H54 (cell line): ENCODE data around the gene KAT7.
"Not testable (repeated sequence)": the region's sequence is repeated elsewhere in the genome, so short reads cannot be mapped to it uniquely, and the experiment has no call there.

ENCODE experiments used
- DNase-seq: peaks from one replicate; pipeline ENCODE4 v3.0.0; 2011; ENCODE audit warnings: low spot score, mixed read lengths; ENCODE audit not compliant: insufficient read length
- FAIRE-seq: peaks from 3 replicates; lab custom pipeline; 2011; peaks lifted over from hg19 to GRCh38; lab: Jason Lieb, UNC
- POLR2A ChIP-seq: IDR thresholded peaks from 2 replicates; pipeline ENCODE4 v1.6.1; 2011; ENCODE audit warnings: low read depth, mild to moderate bottlenecking, low read length

KAT7 gene

DNA sequence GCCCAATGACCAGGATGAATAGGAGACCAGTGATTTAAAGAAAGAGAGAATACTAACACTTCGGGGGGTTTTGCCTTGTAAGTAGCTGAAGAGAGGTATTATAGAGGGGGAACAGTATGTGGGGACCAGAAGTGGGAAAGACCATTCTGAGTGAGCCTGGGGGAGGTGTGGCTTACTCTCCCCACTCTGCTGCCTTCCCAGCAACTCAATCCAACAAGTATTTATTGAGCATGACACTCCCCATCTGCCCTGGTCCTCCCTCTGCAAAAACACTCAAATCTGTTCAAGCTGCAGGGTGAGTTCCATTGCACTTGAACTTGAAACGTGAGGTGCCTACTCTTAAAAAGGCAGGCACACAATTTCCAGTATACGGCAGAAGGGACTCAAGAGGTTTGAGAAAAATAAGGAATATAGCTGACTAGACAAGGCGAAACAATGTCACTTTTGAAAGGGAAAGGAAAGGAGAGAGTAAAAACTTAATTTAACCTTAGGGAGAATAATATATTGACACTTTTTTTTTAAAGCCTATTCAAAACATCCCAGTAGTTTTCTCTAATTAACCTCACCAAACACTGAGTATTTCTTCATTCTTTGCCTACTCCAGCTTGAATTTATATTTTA, 32.7 kb upstream of the KAT7 start:
- TF ChIP-seq POLR2A, result no peak
- DNase-seq (no peak), FAIRE-seq (no peak)

DNA sequence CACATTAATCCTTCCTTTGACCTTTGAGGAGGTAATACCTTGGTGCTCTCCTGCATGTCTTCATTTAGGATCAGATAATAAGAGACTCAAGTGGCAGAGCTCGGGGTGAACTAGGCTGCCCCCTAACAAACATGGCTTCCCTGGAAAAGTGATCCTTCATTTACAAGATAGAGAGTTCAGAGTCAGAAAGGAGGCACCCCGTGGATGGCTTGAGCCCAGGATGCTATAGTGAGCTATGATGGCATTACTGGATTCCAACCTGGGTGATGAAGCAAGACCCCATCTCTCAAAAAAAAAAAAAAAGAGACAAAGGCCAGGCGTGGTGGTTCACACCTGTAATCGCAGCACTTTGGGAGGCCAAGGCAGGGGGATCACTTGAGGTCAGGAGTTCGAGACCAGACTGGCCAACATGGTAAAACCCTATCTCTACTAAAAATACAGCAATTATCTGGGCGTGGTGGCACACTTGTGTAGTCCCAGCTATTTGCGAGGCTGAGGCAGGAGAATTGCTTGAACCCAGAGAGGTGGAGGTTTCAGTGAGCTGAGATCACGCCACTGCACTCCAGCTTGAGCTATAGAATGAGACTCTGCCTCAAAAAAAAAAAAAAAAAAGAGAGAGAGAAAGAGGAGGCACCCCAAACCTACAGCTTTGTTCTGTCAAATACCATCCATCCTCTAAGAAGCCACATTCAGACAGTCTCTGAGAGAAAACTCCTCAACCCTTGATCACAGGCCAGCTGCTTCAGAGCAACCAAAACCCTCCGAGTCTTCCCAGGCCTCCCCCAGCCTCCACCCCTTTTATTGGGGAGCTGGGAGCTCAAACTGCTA, 31.9 kb upstream of the KAT7 start:
- TF ChIP-seq POLR2A, result no peak
- FAIRE-seq (no peak), DNase-seq (no peak)

DNA sequence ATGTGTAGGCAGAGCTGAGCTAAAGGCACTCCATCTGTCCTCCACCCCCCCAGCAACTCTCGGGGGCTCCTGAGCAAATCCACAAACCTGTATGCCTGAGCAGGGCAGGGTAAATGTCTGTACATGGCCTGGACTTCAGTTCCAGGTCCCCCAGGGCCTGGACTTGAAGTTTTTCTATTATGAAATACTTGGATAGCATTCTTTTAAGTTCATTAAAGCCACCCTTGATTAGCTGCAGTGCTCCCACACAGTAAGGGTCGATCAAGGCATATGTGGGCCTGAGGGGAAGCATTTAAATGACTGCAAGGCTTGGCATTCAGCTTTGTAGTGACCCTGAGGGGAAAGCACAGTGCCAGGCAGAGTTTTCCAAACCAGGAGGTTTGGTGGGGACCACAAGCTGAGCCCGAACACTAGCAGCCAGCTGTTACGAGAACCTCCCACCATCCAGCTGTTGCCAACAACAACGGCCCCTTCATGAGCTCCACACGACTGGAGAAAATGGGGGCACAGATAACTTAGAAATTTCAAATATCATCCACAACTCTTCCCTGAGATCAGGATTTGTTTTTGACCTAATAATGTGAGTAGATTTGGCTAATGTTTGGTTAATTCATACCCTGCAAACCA, 31.2 kb upstream of the KAT7 start:
- FAIRE-seq (no peak), DNase-seq (no peak)
- no peak for TF ChIP-seq POLR2A

DNA sequence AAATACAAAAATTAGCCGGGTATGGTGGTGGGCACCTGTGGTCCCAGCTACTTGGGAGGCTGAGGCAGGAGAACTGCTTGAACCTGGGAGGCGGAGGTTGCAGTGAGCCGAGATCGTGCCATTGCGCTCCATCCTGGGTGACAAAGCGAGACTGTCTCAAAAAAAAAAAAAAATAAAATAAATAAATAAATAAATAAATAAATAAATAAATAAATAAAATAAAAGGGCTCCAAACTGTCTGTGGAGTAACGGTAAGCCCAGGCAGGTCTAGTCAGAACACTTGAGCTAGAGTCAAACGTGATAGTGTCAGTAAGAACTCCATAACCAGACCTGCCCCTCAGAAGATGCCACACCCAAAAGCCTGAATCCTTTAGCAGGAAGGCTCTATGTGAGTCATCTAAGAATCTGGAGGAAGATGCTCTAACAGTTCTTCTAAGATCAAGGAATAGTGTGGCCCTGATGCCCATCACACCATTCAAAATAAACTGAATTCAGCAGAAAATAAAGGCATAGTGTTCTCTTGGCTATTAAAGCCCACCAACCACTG, 29.9 kb upstream of the KAT7 start:
- not testable (repeated sequence) for FAIRE-seq

DNA sequence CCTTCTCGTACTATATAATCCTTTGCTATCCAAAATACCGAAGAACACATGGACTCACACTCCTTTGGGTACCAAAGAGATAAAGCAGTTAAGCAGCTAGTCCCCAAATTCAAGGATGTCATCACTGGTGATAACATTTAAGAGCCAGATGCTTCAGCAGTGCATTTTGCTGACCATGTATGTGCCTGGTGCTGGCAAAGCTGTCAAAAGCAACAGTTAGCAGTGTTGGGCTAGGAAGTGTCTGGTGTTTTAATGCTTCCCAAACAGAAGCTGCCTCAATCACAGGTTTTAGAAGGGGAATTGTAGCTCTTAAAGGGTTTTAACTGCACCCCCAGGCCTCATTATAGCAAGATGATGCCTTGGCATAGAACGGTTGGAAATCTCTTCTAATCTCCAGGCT, 29.3 kb upstream of the KAT7 start:
- TF ChIP-seq POLR2A, result no peak
- DNase-seq, result no peak
- FAIRE-seq, result no peak

More for the DNA sequence above, 29.9 kb upstream of the KAT7 start:
- DNase-seq, result peak; percentile 64

DNA sequence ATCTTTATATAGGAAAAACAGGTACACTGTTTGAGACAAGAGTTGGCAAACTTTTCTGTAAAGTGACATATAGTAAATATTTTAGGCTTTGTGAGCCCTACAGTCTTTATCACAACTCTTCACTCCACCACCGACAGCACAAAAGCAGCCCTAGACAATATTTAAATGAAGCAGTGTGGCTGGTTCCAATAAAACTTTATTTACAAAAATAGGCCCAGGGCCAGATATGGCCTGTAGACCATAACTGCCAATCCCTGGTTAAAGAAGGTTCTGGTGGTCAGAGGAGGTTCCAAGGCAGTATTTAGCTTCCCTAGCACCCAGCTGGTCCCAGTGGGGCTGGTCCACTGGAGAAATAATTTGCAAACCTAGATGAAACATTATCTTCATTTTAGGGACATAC, 28.2 kb upstream of the KAT7 start:
- DNase-seq, result no peak
- TF ChIP-seq POLR2A, result no peak
- FAIRE-seq, result no peak

DNA sequence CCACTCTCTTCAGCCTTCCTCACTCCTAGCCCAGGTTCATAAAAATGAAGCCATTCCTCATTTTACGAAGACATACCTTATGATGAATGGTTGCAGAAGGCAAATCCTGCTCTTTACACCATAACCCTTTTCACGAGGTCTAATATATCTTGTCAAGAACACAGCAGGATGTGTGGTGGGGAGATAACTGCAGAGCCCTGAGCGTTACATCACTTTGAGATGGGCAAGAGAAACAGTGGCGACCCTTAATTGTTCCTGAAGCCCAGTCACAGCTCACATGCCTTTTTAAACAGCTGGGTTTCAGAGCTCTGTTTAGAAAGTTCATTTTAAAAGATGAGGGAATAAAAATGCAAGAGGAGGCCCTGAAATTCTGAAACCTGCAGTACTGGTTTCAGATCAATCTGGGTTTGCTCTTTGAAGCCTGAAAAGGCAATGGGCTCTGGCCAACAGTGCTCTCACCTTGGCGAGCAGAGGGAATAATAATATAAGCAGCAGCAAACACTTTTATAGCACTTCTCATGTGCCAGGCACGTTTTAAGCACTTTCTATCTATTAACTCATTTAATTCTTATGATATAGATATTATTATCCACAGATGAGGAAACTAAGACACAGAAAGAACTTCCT, 27.4 kb upstream of the KAT7 start:
- DNase-seq, result no peak
- TF ChIP-seq POLR2A, result no peak
- no peak for FAIRE-seq

DNA sequence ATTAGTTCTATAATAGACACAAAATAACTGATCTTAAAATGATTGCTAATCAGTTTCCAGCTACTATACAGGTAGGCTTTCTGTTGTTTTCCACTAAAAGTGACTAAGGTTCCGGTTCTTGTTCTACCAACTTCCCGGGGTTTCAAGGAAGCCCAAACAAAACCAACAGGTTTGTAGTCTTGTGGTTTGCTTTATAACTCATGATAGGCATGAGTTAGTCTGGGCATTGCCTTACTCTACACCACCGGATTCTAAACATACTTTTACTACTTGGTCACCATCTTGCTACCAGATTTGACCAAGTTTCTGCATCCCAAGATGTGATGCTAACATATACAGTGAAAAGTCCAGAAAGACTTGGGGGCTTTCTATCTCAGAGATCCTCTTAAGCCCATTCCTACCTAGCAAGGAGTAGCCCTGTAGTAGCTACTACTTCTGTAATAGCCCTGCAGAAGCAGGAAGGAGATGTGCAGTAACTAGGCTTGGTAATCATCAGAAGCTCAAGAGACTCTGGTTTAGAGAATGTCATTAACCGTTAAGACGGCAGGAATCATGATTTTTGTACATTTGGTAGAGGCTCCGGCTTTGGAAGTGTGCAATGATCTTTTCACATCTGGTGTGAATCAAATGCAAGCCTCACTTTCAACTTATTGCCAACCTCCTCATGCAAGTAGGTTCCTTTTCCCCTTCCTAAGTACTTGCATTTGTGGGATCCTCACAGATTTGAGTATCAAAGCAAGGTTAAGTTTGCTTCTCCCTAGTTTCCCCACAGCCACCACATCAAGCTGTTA, 26.1 kb upstream of the KAT7 start:
- no peak for TF ChIP-seq POLR2A
- no peak for DNase-seq
- FAIRE-seq, result no peak

DNA sequence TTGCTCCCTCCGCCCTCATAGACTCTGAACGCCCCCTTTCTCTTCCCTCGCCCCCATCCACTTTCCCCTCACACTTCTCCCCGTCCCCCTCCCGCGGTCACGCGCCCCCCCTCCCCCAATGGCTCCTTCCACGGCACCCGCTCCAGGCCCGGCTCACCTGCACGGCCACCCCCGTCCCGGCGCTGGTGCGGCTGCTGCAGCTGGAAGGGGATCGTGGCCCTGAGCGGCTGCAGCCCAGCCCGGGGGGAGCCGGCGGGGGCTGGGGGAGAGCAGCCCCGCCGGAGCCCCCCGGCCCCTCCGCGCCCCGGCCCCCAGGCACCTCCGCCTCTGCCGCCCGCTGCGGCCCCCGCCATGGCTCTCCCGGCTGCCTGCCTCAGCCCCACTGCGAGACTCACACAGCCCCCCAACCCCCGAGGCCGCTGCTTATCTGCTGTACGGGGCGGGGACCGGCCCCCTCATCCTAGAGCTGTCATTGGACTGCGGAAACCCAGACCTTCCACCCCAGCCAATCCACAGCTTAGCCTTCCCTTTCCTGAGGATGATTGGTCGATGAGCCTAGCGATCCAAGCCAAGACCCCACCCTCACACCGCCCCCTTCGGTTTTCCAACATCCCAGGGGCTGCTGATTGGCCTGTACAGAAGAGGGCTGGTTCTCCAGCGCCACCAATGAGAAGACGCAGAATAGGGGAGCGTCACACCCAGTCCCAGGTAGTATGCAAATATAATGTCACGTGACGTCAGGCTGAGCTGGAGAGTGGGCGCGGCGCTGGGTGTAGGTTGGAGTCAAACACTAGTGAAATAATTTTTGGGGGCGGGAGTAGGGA, 24.5 kb upstream of the KAT7 start, which contains the start of gene FAM117A:
Gene FAM117A, minus strand, starts transcription at position 397 of the 824 bp plus-strand sequence. Its CDS starts 44 bp downstream, at position 353.
- FAIRE-seq (peak; percentile 98), DNase-seq (peak; percentile 100)
- TF ChIP-seq POLR2A, result peak; percentile 71

DNA sequence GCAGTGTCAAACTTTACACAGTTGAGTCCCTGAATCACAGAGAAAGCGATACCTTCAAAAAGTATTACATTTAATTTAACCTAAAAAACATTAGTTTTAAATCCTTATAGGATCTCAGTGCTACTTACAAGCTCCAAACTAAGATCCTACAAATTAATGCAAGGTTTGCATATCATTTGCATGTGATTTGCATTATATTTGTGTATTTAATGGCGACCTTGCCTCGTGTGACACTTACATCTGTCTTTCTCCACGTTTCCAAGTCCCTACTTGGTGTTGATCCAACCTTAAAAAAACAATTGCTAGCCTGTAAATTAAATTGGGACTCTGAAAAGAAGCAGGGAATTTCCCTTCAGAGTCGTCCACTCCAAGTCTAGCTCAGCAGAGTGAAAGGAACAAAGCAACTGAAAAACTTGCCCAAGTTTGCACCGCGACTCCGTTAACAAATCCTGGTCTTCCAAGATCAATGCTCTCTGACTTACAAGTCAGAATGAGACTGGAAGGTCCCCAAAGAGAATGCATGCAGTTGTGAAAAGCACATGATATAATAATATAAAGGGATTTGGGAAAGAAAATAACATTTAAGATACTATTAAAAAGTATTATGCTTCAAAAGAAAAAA, 23.8 kb upstream of the KAT7 start:
- no peak for TF ChIP-seq POLR2A
- DNase-seq (no peak), FAIRE-seq (no peak)

DNA sequence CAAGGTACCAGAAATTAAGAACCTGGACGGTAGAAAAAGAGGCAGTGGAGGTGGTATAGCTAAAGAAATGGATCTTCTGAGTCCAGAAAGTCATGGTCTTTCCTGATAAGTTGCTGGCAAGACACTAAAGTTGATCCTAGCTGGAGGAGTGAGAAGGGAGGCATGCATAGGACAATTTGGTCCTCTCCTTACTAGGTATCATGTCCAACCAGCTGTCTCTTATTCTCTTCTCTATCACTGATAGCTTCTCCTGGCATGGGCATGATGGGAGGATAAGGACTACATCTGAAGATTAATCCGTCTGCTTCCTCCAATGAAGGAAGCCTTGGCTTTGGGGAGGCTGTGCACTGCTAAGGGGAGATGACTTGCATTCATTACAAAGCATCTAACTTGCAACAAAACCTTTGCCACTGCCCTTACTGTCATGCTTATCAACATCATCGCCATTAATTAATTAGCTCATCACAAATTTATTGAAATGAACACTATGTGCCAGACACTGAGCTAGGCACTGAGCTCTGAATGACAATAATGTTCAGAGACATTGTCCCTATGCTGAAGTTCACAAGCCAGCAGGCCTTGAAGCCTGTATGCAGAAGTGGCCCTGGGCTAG, 21.5 kb upstream of the KAT7 start:
- no peak for TF ChIP-seq POLR2A
- FAIRE-seq (no peak), DNase-seq (no peak)

DNA sequence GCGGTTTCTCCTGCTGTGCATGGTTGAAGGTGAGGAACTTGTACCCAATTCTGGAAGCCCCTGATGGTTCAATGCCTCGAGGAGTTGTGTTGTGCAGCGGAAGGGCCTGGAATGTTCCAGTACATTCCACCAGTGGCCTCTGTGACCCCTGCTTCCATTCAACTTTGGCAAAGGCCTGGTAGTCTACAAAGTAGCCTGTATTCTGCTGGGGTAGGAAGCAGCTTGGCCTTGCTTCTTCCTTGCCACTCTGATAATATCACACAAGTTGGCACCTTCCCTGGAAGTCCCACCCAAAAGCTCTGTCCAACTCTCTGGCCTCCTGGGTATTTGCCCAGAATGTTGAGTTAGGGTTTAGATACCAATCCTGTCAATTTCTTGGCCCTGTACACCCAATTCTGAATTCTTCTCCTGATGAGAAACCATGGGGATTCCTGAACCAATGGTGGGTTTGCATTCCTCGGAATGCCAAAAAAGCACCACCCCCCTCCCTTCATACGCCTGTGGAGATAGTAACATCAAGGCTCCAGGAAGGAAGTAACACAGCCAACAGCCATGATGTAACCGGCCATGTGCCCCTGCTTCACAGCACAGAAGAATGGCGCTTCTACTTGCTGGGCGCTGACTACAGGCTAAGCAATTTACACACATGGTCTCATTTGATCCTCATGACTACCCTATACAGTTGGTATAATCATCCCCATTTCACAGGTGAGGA, 12.8 kb upstream of the KAT7 start:
- FAIRE-seq, result no peak
- no peak for TF ChIP-seq POLR2A
- no peak for DNase-seq
